HEK293 (cell line): ENCODE results near the gene MMP19.

Experiments used
- CTCF ChIP-seq: fragments of 450-650 bp; formaldehyde crosslinking; IDR thresholded peaks from 2 replicates; pipeline ENCODE4 v1.5.1; 2016; ENCODE audit warnings: missing biosample characterization, missing genetic modification characterization
- KLF9 ChIP-seq: fragments of 450-650 bp; formaldehyde crosslinking; IDR thresholded peaks from 2 replicates; pipeline ENCODE4 v1.5.1; 2016; ENCODE audit warnings: missing biosample characterization, missing genetic modification characterization, low read depth
- MYNN ChIP-seq: fragments of 450-650 bp; formaldehyde crosslinking; IDR thresholded peaks from 2 replicates; pipeline ENCODE4 v1.5.1; 2016; ENCODE audit warnings: missing biosample characterization, missing genetic modification characterization, borderline replicate concordance
- TCF7L2 ChIP-seq: IDR thresholded peaks from 2 replicates; pipeline ENCODE4 v1.6.1; 2011; ENCODE audit warnings: low read depth, mild to moderate bottlenecking, inconsistent platforms, low read length, moderate library complexity, borderline replicate concordance
- TRIM28 ChIP-seq: IDR thresholded peaks from 2 replicates; pipeline ENCODE4 v1.6.1; 2011; ENCODE audit warnings: low read length, control low read depth, borderline replicate concordance
- ZBTB17 ChIP-seq: fragments of 450-650 bp; formaldehyde crosslinking; IDR thresholded peaks from 2 replicates; pipeline ENCODE4 v1.5.1; 2016; ENCODE audit warnings: missing biosample characterization, missing genetic modification characterization
- ZNF155 ChIP-seq: fragments of 450-650 bp; formaldehyde crosslinking; IDR thresholded peaks from 2 replicates; pipeline ENCODE4 v1.5.1; 2016; ENCODE audit warnings: missing biosample characterization, missing genetic modification characterization
- ZNF175 ChIP-seq: fragments of 450-650 bp; formaldehyde crosslinking; IDR thresholded peaks from 2 replicates; pipeline ENCODE4 v1.5.1; 2016; ENCODE audit warnings: missing biosample characterization, missing genetic modification characterization
- ZNF2 ChIP-seq: fragments of 450-650 bp; formaldehyde crosslinking; IDR thresholded peaks from 2 replicates; pipeline ENCODE4 v1.5.1; 2016; ENCODE audit warnings: missing biosample characterization, missing genetic modification characterization
- ZNF248 ChIP-seq: fragments of 450-650 bp; formaldehyde crosslinking; IDR thresholded peaks from 2 replicates; pipeline ENCODE4 v1.5.1; 2017; ENCODE audit warnings: missing biosample characterization, missing genetic modification characterization
- ZNF311 ChIP-seq: fragments of 450-650 bp; formaldehyde crosslinking; IDR thresholded peaks from 2 replicates; pipeline ENCODE4 v1.5.1; 2017; ENCODE audit warnings: missing biosample characterization, missing genetic modification characterization, borderline replicate concordance
- ZNF354C ChIP-seq: fragments of 450-650 bp; formaldehyde crosslinking; IDR thresholded peaks from 2 replicates; pipeline ENCODE4 v1.5.1; 2016; ENCODE audit warnings: missing biosample characterization, missing genetic modification characterization, low read depth, borderline replicate concordance
- ZNF585B ChIP-seq: fragments of 450-650 bp; formaldehyde crosslinking; IDR thresholded peaks from 2 replicates; pipeline ENCODE4 v1.5.1; 2016; ENCODE audit warnings: missing biosample characterization, missing genetic modification characterization

- TF ChIP-seq CTCF (tag by site-specific recombination) (no peak), TRIM28 (no peak), ZNF585B (tag by site-specific recombination) (no peak), ZNF2 (tag by site-specific recombination) (no peak), KLF9 (tag by site-specific recombination) (no peak), ZNF354C (tag by site-specific recombination) (no peak), ZBTB17 (tag by site-specific recombination) (no peak), ZNF175 (tag by site-specific recombination) (no peak), ZNF155 (no peak), ZNF311 (no peak), ZNF248 (tag by site-specific recombination) (no peak), MYNN (tag by site-specific recombination) (no peak), TCF7L2 (no peak)
Measured at GRCh38 chr12:55806982-55807381, 35.8 kb downstream of the MMP19 start.
